ENCODE measurements around the gene EIF4E3.

Gene EIF4E3

DNA sequence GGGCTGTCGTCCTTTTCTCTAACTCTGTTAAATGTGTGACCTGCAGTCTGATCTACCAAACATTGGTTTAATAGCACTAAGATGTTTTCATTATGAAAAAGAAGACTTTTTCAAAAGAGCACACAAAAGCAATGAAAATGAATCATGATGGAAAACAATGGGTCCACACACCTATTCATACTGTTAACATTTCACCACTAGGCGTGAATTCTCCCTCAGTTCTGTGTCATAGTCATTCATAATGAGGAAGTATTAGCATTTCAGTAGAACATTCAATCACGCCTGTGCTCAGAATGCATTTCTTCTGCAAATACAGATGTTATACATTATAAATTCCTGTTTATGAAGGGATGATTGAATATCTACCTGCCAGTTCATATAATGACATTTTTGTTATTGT is 35.9 kb downstream of the EIF4E3 start:
- DNase-seq (ENCODE audit: low spot score) = no peak

DNA sequence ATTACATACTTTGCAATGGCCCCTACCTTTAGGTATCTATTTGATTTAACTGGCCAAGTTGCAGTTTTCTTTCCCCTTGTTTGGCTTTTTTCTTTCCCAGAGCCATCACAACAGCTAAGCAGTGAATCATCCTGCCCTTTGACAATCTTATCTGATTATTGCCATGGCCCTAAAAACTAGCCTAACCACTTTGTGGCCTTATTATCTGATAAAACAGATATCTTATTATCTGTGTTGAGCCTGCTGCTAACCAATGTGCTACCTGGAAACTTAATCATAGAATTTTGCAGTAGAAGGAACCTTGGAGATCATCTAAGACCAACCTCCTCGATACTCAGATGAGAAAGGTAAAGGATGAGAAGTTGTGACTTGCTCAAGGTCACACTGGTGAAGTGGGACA is 37.1 kb downstream of the EIF4E3 start:
- DNase-seq (ENCODE audit: low spot score) = no peak

- DNase-seq (ENCODE audit: low spot score) = no peak
These were observed 39.5 kb downstream of the EIF4E3 start for GRCh38 chr3:71685686-71686085.

DNA sequence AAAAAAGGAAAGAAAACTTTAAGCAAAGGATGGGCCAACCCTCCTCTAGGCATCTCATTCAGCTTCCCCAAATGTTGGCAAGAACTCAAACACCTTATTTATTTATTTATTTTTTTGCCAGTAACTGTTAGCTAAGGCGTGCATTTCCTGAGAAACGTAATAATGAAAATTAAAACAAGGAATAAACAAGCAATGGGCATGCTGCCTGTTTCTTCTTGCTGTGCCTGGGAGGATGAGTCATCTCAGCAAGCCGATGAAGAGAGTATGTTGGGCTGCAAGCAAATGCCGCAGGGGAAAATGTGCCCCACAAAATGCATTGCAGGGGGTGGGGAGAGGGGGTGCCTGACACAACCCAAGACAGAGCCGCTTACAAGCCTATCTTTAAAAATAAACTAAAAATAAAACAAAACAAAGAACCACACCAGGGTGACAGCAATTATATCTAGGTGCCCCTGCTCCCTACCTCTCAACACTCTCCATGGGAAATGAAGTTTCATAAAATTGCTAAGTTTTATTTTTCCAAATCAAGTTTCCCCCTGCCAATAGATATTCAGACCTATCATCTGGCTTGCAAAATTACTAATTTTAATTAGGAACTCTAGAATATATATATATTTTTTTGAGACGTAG is 40.3 kb downstream of the EIF4E3 start:
- DNase-seq (ENCODE audit: low spot score) = no peak

DNA sequence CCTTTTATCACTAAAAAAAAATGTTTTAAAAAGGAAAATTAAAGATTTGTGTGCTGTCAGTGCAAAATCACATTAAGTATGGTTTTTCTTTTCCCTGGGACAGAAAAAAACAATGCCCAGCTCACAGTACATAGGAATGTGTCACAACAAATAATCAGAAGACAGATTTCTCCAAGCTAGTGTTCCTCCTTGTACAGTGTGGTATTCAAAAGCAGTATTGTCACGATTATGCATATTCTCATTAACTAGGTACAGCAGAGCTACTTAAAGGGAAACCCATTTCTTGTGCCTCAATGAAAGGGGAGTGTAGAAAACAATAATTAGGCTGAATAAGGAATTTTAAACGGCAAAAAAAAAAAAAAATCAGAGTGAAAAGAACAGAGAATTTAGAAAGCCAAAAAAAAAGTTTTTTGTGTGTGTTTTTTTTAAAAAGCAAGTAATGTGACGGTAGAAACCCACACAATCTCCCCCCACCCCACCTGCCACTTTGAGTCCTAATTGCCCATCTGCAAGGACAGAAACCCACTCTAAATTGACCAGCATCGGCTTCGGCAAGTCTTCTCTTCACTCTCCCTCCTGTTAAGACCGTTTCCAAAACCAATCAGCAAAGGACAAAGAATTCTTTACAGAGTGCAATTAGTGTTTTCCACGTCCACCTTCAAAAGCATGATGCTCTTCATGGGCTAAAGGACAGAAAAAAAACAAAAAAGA is 41.0 kb downstream of the EIF4E3 start:
- no peak for DNase-seq (ENCODE audit: low spot score)

DNA sequence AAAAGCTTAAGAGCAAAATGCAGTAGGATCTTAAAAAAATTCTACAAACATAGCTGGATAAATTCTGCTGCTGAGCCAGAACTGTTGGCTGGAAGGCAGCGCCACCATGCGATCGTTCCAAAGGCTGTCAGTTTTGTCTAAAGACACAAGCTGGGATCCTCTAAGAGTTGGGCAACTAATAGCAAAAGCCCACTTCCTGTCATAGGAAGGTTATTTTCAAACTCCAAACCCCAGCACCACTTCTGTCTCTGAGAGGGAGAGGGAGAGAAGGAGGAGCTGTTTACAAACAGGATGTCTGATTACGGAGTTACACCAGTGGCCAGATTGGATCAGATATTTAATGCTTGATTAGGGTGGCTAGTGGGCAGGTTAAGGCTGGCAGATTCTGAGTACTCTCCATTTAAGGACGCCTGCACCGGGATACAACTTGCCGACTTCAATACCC is 44.0 kb downstream of the EIF4E3 start:
- DNase-seq (ENCODE audit: low spot score) = peak; percentile 6

- no peak for DNase-seq (ENCODE audit: low spot score)
These were observed 44.6 kb downstream of the EIF4E3 start for GRCh38 chr3:71680603-71681002.

GRCh38 chr3:71676931-71677330 is 48.3 kb downstream of the EIF4E3 start:
- DNase-seq (ENCODE audit: low spot score) = no peak

DNA sequence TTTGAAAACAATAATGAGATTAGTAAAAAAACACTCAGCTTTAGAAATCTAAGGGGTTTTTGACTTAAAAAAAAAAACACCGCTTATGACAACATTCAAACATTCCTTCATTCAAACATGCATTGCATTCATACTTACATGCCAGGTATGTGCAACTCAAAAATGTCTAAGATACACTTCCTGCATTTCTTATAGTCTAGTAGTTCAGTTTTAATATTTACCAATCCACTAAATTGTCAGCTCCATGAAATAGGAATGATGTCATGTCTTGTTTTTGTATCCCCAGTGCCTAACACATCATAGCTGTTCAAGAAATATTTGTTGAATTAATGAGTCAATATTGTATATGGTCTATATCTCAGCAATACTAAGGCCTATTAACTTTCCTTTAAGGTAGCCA is 51.7 kb downstream of the EIF4E3 start:
- no peak for DNase-seq (ENCODE audit: low spot score)

DNA sequence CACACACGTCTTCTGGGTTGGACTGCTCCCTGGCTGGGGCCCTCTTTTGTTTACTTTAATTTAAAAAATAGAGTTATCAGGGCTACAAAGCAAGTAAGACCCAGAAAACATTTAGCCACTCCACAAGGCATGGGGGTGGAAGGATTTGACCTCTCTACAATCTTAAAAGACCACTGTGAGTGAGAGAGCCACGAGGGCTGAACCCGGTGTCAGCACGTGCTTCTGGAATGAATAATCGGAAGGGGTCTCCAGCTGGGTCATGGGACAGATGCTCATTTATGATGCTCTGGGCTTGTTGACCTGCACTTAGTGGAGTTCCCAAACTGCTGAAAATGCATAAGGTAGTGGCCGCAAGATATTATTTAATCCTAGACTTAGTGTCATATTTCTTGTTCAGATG is 52.4 kb downstream of the EIF4E3 start:
- DNase-seq (ENCODE audit: low spot score) = no peak

DNA sequence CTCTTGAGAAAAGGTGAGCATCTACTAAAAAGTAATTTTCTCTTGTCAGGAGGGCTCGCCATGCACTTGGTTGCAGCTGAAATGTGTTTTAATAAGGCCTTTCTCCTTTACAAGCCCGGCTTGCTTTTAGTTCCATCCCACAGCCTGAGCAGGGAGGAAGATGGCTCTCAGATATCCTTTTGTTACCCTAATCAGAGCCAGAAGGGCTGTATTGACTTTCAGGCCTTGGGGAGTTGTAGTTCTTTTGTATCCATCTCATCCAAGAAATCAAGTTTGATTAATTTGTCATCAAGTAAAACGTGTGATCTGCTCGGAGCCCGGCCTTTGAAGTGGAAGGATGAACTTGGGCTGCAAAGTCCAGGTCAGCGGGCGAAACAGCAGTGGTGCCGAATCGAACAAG is 52.9 kb downstream of the EIF4E3 start:
- no peak for DNase-seq (ENCODE audit: low spot score)

GRCh38 chr3:71671216-71671845 is 53.9 kb downstream of the EIF4E3 start:
- no peak for DNase-seq (ENCODE audit: low spot score)

DNA sequence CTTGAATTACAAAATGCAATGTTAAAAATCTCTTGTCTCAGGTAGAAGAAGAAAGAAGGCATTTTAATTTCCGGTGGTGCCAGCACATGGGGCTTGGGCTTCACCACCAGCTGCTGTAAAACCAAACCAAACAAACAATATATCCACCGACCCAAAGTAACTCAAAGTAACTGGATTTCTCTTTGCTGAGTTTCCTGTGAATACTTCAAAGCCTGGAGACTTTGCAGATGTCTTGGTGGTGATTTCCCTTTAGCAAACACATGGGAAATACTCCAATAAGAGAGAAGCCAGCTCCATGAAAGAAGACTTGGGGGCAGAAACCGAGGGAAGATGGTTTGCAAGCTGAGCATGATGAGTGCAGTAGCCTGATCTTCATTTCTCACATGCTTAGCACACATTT is 62.6 kb downstream of the EIF4E3 start:
- DNase-seq (ENCODE audit: low spot score) = no peak

GRCh38 chr3:71662056-71662455 is 63.1 kb downstream of the EIF4E3 start:
- DNase-seq (ENCODE audit: low spot score) = no peak

DNA sequence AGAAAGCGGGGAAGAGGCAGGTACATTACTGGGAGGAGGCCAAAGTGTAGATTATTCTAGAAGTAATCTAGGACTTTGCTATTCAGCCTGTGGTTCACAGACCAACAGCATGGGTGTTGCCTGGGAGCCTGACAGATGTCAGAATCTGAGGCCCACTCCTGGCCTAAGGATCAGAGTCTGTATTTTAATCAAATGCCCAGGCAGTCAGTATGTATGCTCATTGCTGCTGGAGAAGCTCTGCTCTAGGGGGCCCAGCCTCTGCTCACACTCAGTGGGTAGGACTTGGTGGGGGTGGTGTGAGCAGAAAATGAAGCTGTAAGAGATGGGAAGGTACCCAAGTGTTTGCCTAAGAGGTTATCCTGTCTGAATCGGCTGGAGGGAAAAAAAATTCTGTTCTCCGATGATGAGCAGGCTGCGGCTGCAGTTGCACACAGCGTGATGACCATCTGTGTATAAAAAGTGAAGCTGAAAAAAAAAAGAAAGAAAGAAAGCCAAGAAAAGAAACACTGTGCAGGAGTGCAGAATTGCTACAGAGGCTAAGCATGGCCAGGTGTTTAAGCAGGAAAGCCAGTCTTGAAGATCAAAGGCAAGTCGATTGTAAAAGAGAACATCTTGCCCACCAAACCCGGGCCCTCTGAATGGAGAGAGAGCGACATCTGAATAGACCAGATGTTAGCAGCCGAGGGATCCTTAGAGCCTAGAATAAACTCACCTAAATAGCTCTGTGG is 65.2 kb downstream of the EIF4E3 start:
- DNase-seq (ENCODE audit: low spot score) = no peak

GRCh38 chr3:71657831-71658530 is 67.2 kb downstream of the EIF4E3 start:
- DNase-seq (ENCODE audit: low spot score) = no peak

- DNase-seq (ENCODE audit: low spot score) = no peak
These were observed 70.1 kb downstream of the EIF4E3 start for GRCh38 chr3:71655061-71655460.

GRCh38 chr3:71653414-71653807 is 71.8 kb downstream of the EIF4E3 start:
- no peak for DNase-seq (ENCODE audit: low spot score)

- DNase-seq (ENCODE audit: low spot score) = peak; percentile 43
These were observed 72.3 kb downstream of the EIF4E3 start for GRCh38 chr3:71652781-71653413.

- no peak for DNase-seq (ENCODE audit: low spot score)
These were observed 73.6 kb downstream of the EIF4E3 start for GRCh38 chr3:71651625-71652024.

GRCh38 chr3:71650372-71650771 is 74.8 kb downstream of the EIF4E3 start:
- no peak for DNase-seq (ENCODE audit: low spot score)

DNA sequence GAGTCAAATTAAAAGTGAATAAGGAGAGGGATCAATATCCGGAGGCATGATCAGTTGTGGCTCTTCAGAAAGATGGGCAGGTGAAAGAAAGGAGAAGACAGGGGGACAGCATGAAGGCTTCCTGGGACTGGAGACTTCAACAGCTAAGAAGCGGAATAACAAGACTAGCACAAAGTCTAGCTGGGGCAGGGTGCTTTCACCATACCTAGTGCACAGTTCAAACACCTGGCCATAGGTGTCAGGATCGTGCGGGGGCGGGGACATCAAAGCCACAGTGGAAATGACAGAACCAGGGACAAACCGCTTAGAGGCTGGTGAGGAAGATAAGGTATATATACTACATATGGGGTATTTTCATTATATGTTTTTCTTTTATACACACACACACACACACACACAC is 75.4 kb downstream of the EIF4E3 start:
- no peak for DNase-seq (ENCODE audit: low spot score)

Measured in HuH-7.5 (cell line).